ENCODE results near the gene SLC38A7.
A peak's percentile ranks its signal among the peaks of the same experiment; 100 is the strongest.
"Not testable (repeated sequence)": the region's sequence is repeated elsewhere in the genome, so short reads cannot be mapped to it uniquely, and the experiment has no call there.

The SLC38A7 gene

DNA sequence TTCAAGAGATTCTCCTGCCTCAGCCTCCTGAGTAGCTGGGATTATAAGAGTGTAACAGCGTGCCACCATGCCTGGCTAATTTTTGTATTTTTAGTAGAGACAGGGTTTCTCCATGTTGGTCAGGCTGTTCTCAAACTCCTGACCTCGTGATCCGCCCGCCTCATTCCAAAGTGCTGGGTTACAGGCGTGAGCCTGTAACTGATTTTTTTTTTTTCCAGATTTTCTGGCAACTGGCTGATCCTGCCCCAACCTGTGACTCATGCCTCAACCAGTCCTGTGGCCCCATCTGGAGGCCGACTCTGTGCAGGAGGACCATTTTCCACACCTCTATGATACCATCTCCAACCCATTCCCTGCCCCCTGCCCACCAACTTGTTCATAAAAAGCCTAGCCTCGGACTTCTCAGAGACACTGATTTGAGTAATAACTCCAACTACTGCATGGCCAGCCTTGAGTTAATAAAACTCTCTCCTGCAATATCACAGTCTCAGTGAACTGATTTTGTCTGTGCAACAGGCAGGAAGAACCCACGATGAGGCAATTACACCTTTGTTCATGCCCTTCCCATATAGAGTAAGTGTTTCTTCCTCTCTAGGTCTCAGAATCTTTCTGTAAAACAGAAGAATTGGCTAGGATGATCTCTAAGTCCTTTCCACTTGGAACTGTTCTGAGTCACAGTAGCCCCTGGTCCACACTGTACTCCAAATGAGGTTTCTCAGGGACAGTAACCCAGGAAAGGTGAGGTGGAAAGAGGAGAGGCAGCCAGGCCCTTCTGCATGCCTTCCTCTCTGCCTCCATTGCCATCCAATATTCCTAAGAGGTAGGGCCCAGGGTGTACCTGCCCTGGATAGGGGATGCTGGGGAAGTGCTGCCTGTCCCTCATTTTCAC lies 46.2 kb downstream of the SLC38A7 start:
- no peak overlapping the region for H3K4me3 ChIP-seq (ENCODE audit: low read depth, low read length)
- peak; percentile 77 for TF ChIP-seq CTCF (conservative IDR thresholded peaks at IDR 0.05; ENCODE audit: low read depth, low read length)
- peak; percentile 94 for DNase-seq (ENCODE audit: low read depth)

GRCh38 chr16:58637021-58637420 lies 47.5 kb downstream of the SLC38A7 start:
- DNase-seq (ENCODE audit: low read depth); H3K4me3 ChIP-seq (ENCODE audit: low read depth, low read length): not testable (repeated sequence)

GRCh38 chr16:58636466-58636865 lies 48.1 kb downstream of the SLC38A7 start:
- TF ChIP-seq CTCF (conservative IDR thresholded peaks at IDR 0.05; ENCODE audit: low read depth, low read length): no peak
- no peak overlapping the region for H3K4me3 ChIP-seq (ENCODE audit: low read depth, low read length)
- DNase-seq (ENCODE audit: low read depth): no peak

- DNase-seq (ENCODE audit: low read depth): no peak
- H3K4me3 ChIP-seq (ENCODE audit: low read depth, low read length): no peak overlapping the region
- TF ChIP-seq CTCF (conservative IDR thresholded peaks at IDR 0.05; ENCODE audit: low read depth, low read length): no peak
These were observed 49.1 kb downstream of the SLC38A7 start for GRCh38 chr16:58635502-58635901.

DNA sequence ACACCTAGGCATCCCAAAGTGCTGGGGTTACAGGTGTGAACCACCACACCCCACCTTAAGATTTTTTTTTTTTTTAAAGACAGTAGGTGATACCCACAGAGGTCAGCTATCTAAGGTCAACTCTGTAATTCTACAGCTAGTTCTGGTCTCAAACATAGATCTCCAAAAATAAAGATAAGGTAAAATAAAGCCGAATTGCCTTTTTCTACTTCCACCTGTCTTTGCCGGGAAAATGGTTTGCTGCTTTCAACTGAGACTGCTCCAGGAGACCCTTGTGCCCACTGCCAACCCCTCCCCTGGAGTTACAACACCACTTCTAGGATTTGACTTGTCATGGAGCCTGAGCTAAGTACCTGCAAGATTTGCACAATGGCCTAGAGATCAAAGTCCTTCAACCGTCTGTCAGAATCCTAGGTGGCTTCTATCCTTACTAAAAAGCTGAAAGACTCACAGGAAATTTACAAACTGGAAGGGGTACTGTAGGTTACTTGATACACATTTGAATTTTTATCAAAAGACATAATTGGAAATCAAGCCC lies 50.2 kb downstream of the SLC38A7 start:
- H3K4me3 ChIP-seq (ENCODE audit: low read depth, low read length): no peak overlapping the region
- no peak for DNase-seq (ENCODE audit: low read depth)
- TF ChIP-seq CTCF (conservative IDR thresholded peaks at IDR 0.05; ENCODE audit: low read depth, low read length): no peak

GRCh38 chr16:58629733-58630640 lies 54.6 kb downstream of the SLC38A7 start, which contains the start of gene CNOT1:
TSS of gene CNOT1 (minus strand) at chr16:58629826. CDS start at chr16:58599337, 30,489 bp downstream.
- DNase-seq (ENCODE audit: low read depth): peak; percentile 100
- H3K4me3 ChIP-seq (ENCODE audit: low read depth, low read length): peak within 1 kb of the TSS; percentile 96
- no peak for TF ChIP-seq CTCF (conservative IDR thresholded peaks at IDR 0.05; ENCODE audit: low read depth, low read length)
